Type B pancreatic cell (in vitro differentiated cells): Measurements from ENCODE around the gene TAL2. TPM values are rescaled to one million over a fixed set of nuclear protein-coding genes. Genes with fewer than 3 reads are reported as not detected.

Experiments used
- DNase-seq: peaks from one replicate; pipeline ENCODE4 v3.0.0; 2021; ENCODE audit warnings: mixed read lengths; ENCODE audit not compliant: unreplicated experiment; ENCODE audit errors: extremely low spot score
- H3K27ac Mint-ChIP-seq: 2 replicates; pipeline ENCODE4 v1.8.0; 2021; ENCODE audit warnings: mild to moderate bottlenecking, mixed read lengths
- H3K27me3 Mint-ChIP-seq: 2 replicates; pipeline ENCODE4 v1.8.0; 2021; ENCODE audit warnings: mixed read lengths
- H3K36me3 Mint-ChIP-seq: 2 replicates; pipeline ENCODE4 v1.8.0; 2021; ENCODE audit warnings: mixed read lengths
- H3K4me1 Mint-ChIP-seq: one replicate; pipeline ENCODE4 v1.8.0; 2021; ENCODE audit warnings: mixed read lengths; ENCODE audit not compliant: unreplicated experiment
- H3K4me3 Mint-ChIP-seq: 2 replicates; pipeline ENCODE4 v1.8.0; 2021; ENCODE audit warnings: mild to moderate bottlenecking, mixed read lengths
- H3K9me3 Mint-ChIP-seq: 2 replicates; pipeline ENCODE4 v1.8.0; 2021; ENCODE audit warnings: mixed read lengths
- total RNA-seq: library from RNA; stranded (reverse); gene quantifications from 2 replicates; pipeline ENCODE4 v1.2.1, GENCODE V29; 2021; ENCODE audit warnings: low replicate concordance
- TF ChIP-seq, protein P1 (sequence below): fragments of 200-600 bp; sonication (generic); conservative IDR thresholded peaks from 2 replicates; pipeline ENCODE4 v1.5.0; 2021; ENCODE audit warnings: antibody characterized with exemption, mild to moderate bottlenecking

The TAL2 gene
- total RNA-seq, 1 donor from 2014 or later: 0.65 TPM

DNA sequence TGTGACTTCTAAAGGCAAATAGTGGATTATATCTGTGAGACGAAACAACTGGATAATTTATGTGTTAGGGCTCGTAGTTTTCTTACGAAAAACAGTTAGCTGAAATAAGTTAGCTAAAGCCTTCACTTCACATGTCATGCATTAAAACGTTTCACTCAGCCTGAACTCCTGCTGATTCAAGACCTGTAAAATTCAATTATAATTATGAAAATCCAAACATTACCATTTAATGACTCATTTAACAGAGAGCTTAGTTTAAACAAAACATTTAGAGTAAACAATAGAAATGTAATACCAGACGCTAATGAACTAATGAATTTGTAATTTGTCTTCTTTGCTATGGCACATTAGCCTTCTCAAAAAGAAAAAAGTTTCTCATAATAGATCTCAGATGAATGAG is 1.7 kb downstream of the TAL2 start:
- Mint-ChIP-seq H3K27ac (no peak overlapping the region), H3K9me3 (no peaks in the 10 kb centered on the region), H3K4me3 (no peak overlapping the region), H3K36me3 (no peaks in the 10 kb centered on the region), H3K4me1 (no peaks in the 10 kb centered on the region), H3K27me3 (peaks cover 14% of the 10 kb centered on the region)
- TF ChIP-seq, protein P1, sequence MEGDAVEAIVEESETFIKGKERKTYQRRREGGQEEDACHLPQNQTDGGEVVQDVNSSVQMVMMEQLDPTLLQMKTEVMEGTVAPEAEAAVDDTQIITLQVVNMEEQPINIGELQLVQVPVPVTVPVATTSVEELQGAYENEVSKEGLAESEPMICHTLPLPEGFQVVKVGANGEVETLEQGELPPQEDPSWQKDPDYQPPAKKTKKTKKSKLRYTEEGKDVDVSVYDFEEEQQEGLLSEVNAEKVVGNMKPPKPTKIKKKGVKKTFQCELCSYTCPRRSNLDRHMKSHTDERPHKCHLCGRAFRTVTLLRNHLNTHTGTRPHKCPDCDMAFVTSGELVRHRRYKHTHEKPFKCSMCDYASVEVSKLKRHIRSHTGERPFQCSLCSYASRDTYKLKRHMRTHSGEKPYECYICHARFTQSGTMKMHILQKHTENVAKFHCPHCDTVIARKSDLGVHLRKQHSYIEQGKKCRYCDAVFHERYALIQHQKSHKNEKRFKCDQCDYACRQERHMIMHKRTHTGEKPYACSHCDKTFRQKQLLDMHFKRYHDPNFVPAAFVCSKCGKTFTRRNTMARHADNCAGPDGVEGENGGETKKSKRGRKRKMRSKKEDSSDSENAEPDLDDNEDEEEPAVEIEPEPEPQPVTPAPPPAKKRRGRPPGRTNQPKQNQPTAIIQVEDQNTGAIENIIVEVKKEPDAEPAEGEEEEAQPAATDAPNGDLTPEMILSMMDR: no peak
- no peak for DNase-seq

DNA sequence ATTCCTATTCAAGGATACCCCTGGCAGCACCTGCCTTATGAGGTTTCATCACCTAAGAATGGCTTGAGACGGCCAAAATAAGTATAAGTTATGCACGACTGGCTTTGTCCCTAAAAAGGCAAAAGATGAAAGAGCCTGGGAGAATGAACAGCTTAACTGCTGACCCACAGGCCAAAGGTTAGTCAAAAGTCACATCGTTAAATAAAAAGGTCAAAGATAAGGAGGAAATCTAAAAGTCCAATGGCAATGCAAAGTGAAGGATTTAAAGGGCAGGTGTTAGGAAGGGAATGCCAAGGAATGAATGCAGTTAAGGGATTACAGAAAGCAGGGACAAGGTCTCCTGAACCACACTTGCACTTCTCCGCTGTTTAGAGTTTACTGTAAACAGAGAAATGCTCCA is 5.6 kb downstream of the TAL2 start:
- no peaks in the 10 kb centered on the region for H3K36me3 Mint-ChIP-seq
- no peaks in the 10 kb centered on the region for H3K9me3 Mint-ChIP-seq
- no peaks in the 10 kb centered on the region for H3K4me1 Mint-ChIP-seq
- no peak for DNase-seq
- TF ChIP-seq, protein P1: no peak
- peaks cover 11% of the 10 kb centered on the region for H3K27me3 Mint-ChIP-seq
- H3K27ac Mint-ChIP-seq: no peak overlapping the region
- H3K4me3 Mint-ChIP-seq: no peak overlapping the region

DNA sequence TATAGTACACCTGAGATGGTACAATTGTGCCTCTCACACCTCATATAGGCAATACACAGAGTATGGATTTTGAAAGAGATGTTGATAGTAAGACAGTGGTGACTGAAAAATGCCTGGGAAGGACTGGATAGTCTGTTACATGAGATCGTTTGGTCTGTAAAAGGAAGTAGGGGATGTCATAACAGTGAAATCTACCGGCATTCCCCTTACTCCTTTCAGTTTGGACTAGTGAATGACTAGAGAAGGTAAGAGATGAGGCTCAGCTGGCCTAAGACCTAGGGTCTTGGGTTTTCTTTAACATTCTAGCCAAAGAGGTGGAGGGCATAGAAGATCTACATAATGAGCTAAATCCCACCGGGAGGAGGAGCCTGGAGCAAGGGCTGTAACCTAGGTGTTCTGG is 8.1 kb downstream of the TAL2 start:
- Mint-ChIP-seq H3K27me3 (peaks cover 11% of the 10 kb centered on the region), H3K4me3 (no peak overlapping the region), H3K9me3 (no peaks in the 10 kb centered on the region), H3K36me3 (no peaks in the 10 kb centered on the region), H3K27ac (no peak overlapping the region), H3K4me1 (no peaks in the 10 kb centered on the region)
- DNase-seq: no peak
- TF ChIP-seq, protein P1: no peak

DNA sequence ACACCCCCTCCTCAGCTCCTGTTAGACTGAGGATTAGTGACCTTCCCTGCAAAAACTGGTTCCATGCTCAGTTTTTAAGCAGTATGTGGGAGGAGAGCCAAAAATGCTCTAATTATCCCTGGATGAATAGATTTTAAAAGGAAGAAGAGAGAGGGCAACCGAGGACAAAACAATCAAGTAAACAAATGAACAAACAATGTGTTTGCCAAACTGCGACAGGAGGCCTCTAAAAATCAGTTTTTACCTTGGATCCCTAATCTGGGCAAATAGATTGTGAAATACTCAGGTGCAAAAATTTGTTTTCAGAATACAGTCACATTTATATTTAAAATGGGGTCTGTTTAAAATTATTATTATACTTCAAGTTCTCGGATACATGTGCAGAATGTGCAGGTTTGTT is 8.5 kb downstream of the TAL2 start:
- Mint-ChIP-seq H3K4me3 (no peak overlapping the region), H3K27me3 (peaks cover 11% of the 10 kb centered on the region), H3K36me3 (no peaks in the 10 kb centered on the region), H3K27ac (no peak overlapping the region), H3K9me3 (no peaks in the 10 kb centered on the region), H3K4me1 (no peaks in the 10 kb centered on the region)
- DNase-seq: no peak
- TF ChIP-seq, protein P1: no peak

DNA sequence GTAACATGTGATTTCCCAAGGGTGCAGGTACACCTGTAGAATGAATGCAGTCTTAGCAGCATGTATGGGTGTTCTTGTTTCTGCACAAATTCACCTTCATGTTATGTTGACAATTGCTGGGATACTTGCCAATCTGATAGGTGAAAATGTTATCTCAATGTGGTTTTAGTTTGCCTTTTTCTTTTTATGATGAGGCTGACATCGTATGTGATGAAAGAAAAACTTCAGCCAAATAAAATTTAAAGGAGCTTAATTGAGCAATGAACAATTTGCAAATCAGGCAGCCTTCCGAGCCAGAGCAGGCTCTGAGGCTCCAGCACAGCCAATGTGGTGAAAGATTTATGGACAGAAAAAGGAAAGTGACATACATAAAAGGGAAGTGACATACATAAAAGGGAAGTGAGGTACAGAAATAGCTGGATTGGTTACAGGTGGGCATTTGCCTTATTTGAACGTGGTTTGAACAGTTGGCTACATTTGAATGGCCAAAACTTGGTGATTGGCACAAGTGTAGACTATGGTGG is 10.5 kb downstream of the TAL2 start:
- DNase-seq: no peak
- TF ChIP-seq, protein P1: no peak
- no peaks in the 10 kb centered on the region for H3K9me3 Mint-ChIP-seq
- H3K27me3 Mint-ChIP-seq: peaks cover 1% of the 10 kb centered on the region
- H3K27ac Mint-ChIP-seq: no peak overlapping the region
- no peak overlapping the region for H3K4me3 Mint-ChIP-seq
- no peaks in the 10 kb centered on the region for H3K36me3 Mint-ChIP-seq
- H3K4me1 Mint-ChIP-seq: no peaks in the 10 kb centered on the region

DNA sequence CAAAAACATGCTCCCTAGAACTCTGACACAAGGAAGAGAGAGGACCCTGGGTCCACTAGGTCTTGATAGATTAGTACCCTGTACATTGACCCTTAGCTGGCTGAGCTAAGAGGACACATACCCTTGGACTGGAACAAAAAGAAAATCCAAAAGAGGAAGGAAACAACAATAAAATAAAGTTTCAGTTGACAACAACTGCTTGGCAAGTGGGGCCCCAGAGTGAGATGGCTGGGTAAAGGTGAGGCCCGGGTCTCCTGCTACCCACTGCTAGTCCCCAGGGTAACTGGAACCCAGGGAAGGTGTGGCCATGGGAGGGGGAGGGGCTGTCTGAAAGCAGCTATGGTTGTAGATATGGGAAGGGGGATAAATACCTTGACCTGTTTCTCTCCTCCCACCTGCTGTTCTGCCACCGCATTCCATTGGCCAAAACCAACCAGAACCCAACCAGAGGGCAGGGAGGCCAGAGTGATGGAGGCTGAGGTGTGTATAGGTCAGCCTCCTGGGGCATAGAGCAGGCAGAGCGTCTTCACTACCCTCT is 11.7 kb downstream of the TAL2 start:
- Mint-ChIP-seq H3K9me3 (no peaks in the 10 kb centered on the region), H3K27me3 (no peaks in the 10 kb centered on the region), H3K27ac (no peak overlapping the region), H3K36me3 (no peaks in the 10 kb centered on the region), H3K4me3 (no peak overlapping the region), H3K4me1 (no peaks in the 10 kb centered on the region)
- TF ChIP-seq, protein P1: no peak
- no peak for DNase-seq
